ENCODE results near the gene DHRS11. TPM values are rescaled to one million over a fixed set of nuclear protein-coding genes. Genes with fewer than 3 reads are reported as not detected.

The DHRS11 gene
- total and polyA plus RNA-seq, 2 experiments from 2014 or later, result 23.4 to 36.7 TPM

DNA sequence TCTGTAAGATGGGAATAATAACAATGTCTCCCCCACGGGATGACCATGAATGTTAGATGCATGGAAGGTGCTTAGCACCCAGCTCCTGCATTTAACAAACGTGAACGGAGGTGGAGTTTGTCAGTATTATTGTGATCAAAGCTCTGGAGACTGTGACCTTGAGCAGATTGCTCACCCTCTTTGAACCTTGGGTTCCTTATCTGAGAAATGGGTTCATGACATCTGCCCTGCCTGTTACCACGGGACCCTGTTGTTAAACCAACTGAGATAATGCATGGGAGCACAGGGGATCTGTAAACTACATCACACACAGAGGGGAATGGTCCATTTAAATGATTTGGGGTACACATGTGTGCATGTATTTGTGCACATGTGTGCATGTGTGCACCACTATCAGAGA lies 39.3 kb downstream of the DHRS11 start:
- Histone ChIP-seq H2AFZ (no peak overlapping the region), H3K27me3 (ENCODE audit: insufficient read depth) (no peaks in the 10 kb centered on the region; the same call in none of the 2 replicates), H3K9me2 (ENCODE audit: insufficient read depth) (no peaks in the 10 kb centered on the region), H3K27ac (ENCODE audit: low read depth) (no peak overlapping the region), H3K36me3 (ENCODE audit: insufficient read depth) (no peaks in the 10 kb centered on the region), H3K79me2 (replicated peaks; ENCODE audit: insufficient read depth) (no peaks in the 10 kb centered on the region), H3K4me2 (no peak overlapping the region), H3K4me3 (no peak overlapping the region), H4K20me1 (replicated peaks; ENCODE audit: insufficient read depth) (no peaks in the 10 kb centered on the region; the same call in 1 of the 2 replicates), H3K4me1 (ENCODE audit: insufficient read depth) (peaks cover 23% of the 10 kb centered on the region), H3F3A (replicated peaks; ENCODE audit: low read depth) (peaks cover 6% of the 10 kb centered on the region; the same call in 1 of the 2 replicates)
- H3K27ac Mint-ChIP-seq, result no peak overlapping the region
- no peaks in the 10 kb centered on the region for H3K9me3 Mint-ChIP-seq
- no peak for DNase-seq (ENCODE audit: low spot score)
- no peak overlapping the region for H3K4me3 Mint-ChIP-seq
- H3K36me3 Mint-ChIP-seq (ENCODE audit: low read depth), result no peaks in the 10 kb centered on the region
- TF ChIP-seq NANOG (IDR thresholded peaks at IDR 0.05; ENCODE audit: borderline replicate concordance) (no peak), CREB1 (CRISPR knock-in tag; IDR thresholded peaks at IDR 0.05; ENCODE audit: low read depth) (no peak), STAT1 (IDR thresholded peaks at IDR 0.05; ENCODE audit: unreplicated experiment) (no peak), ZNF331 (CRISPR knock-in tag; IDR thresholded peaks at IDR 0.05; ENCODE audit: low read depth) (no peak), POLR2AphosphoS5 (IDR thresholded peaks at IDR 0.05; ENCODE audit: low read depth) (no peak), JUNB (IDR thresholded peaks at IDR 0.05; ENCODE audit: unreplicated experiment) (no peak), ZNF462 (CRISPR knock-in tag; IDR thresholded peaks at IDR 0.05) (no peak), ZNF114 (CRISPR knock-in tag; IDR thresholded peaks at IDR 0.05) (no peak), EZH2phosphoT487 (IDR thresholded peaks at IDR 0.05; ENCODE audit: unreplicated experiment) (no peak), EZH2 (IDR thresholded peaks at IDR 0.05; ENCODE audit: low read depth, unreplicated experiment) (no peak), CTCF (conservative IDR thresholded peaks at IDR 0.05; ENCODE audit: low read depth in 2 of 2) (no peak)
- TF ChIP-seq, protein P1, sequence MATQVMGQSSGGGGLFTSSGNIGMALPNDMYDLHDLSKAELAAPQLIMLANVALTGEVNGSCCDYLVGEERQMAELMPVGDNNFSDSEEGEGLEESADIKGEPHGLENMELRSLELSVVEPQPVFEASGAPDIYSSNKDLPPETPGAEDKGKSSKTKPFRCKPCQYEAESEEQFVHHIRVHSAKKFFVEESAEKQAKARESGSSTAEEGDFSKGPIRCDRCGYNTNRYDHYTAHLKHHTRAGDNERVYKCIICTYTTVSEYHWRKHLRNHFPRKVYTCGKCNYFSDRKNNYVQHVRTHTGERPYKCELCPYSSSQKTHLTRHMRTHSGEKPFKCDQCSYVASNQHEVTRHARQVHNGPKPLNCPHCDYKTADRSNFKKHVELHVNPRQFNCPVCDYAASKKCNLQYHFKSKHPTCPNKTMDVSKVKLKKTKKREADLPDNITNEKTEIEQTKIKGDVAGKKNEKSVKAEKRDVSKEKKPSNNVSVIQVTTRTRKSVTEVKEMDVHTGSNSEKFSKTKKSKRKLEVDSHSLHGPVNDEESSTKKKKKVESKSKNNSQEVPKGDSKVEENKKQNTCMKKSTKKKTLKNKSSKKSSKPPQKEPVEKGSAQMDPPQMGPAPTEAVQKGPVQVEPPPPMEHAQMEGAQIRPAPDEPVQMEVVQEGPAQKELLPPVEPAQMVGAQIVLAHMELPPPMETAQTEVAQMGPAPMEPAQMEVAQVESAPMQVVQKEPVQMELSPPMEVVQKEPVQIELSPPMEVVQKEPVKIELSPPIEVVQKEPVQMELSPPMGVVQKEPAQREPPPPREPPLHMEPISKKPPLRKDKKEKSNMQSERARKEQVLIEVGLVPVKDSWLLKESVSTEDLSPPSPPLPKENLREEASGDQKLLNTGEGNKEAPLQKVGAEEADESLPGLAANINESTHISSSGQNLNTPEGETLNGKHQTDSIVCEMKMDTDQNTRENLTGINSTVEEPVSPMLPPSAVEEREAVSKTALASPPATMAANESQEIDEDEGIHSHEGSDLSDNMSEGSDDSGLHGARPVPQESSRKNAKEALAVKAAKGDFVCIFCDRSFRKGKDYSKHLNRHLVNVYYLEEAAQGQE (IDR thresholded peaks at IDR 0.05; ENCODE audit: unreplicated experiment), result no peak
- TF ChIP-seq, protein P2, sequence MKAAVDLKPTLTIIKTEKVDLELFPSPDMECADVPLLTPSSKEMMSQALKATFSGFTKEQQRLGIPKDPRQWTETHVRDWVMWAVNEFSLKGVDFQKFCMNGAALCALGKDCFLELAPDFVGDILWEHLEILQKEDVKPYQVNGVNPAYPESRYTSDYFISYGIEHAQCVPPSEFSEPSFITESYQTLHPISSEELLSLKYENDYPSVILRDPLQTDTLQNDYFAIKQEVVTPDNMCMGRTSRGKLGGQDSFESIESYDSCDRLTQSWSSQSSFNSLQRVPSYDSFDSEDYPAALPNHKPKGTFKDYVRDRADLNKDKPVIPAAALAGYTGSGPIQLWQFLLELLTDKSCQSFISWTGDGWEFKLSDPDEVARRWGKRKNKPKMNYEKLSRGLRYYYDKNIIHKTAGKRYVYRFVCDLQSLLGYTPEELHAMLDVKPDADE (IDR thresholded peaks at IDR 0.05), result no peak
- no peak for ATAC-seq
- H3K4me1 Mint-ChIP-seq, result peaks cover 43% of the 10 kb centered on the region
- H3K27me3 Mint-ChIP-seq (ENCODE audit: insufficient read depth, low read depth, poor library complexity), result peaks cover 24% of the 10 kb centered on the region
